ENCODE data around the gene PRDM4. TPM values are rescaled to one million over a fixed set of nuclear protein-coding genes. Genes with fewer than 3 reads are reported as not detected.
A peak's percentile ranks its signal among the peaks of the same experiment; 100 is the strongest.

Gene PRDM4
- total and polyA plus RNA-seq, 2 donors from 2014 or later: 18.4 to 37.2 TPM

GRCh38 chr12:107779077-107779831 lies 18.3 kb upstream of the PRDM4 start:
- intact Hi-C loops (cut with DNase I): no loop called here
- peaks cover 23% of the 10 kb centered on the region for H3K27me3 ChIP-seq (ENCODE audit: control insufficient read depth, insufficient read depth, low read length)
- no peak for FAIRE-seq

GRCh38 chr12:107778383-107779025 lies 17.6 kb upstream of the PRDM4 start:
- FAIRE-seq (no peak), DNase-seq (peak in 1 of 5 donors; percentile 16)
- peaks cover 0 to 2% (median 0%) of the 10 kb centered on the region in 3 donors for H3K4me1 ChIP-seq (ENCODE audit: control insufficient read depth in 2 of 3, insufficient read depth in 2 of 3, low read depth in 1 of 3, low read length in 3 of 3)
- no peak overlapping the region for H3K4me3 ChIP-seq (ENCODE audit: low read length in 3 of 3)
- no peaks in the 10 kb centered on the region for H3K9me3 ChIP-seq (ENCODE audit: control insufficient read depth in 2 of 3, insufficient read depth in 1 of 3, low read length in 3 of 3)
- H3K9ac ChIP-seq (ENCODE audit: low read length in 3 of 3): no peak overlapping the region
- intact Hi-C loops (cut with DNase I): no loop called here
- no peak overlapping the region for H3K27ac ChIP-seq (ENCODE audit: low read depth in 2 of 2, low read length in 2 of 2)
- TF ChIP-seq CTCF (IDR thresholded peaks at IDR 0.05; ENCODE audit: borderline replicate concordance, extremely low read depth, insufficient read depth): no peak
- no peaks in the 10 kb centered on the region for H3K36me3 ChIP-seq (ENCODE audit: control insufficient read depth in 2 of 3, insufficient read depth in 3 of 3, low read length in 3 of 3)
- H3K27me3 ChIP-seq (ENCODE audit: control insufficient read depth, insufficient read depth, low read length): peaks cover 30% of the 10 kb centered on the region

More at GRCh38 chr12:107779077-107779831, 18.3 kb upstream of the PRDM4 start:
- TF ChIP-seq CTCF (IDR thresholded peaks at IDR 0.05; ENCODE audit: borderline replicate concordance, extremely low read depth, insufficient read depth): no peak
- Histone ChIP-seq H3K4me3 (ENCODE audit: low read length in 3 of 3) (no peak overlapping the region), H3K27ac (ENCODE audit: low read depth in 2 of 2, low read length in 2 of 2) (no peak overlapping the region), H3K9ac (ENCODE audit: low read length in 3 of 3) (no peak overlapping the region), H3K4me1 (ENCODE audit: control insufficient read depth in 2 of 3, insufficient read depth in 2 of 3, low read depth in 1 of 3, low read length in 3 of 3) (peaks cover 0 to 2% (median 0%) of the 10 kb centered on the region in 3 donors), H3K36me3 (ENCODE audit: control insufficient read depth in 2 of 3, insufficient read depth in 3 of 3, low read length in 3 of 3) (no peaks in the 10 kb centered on the region), H3K9me3 (ENCODE audit: control insufficient read depth in 2 of 3, insufficient read depth in 1 of 3, low read length in 3 of 3) (no peaks in the 10 kb centered on the region)
- DNase-seq: peak in 1 of 5 donors; percentile 2

- Histone ChIP-seq H3K4me1 (ENCODE audit: control insufficient read depth in 2 of 3, insufficient read depth in 2 of 3, low read depth in 1 of 3, low read length in 3 of 3) (peaks cover 0 to 2% (median 0%) of the 10 kb centered on the region in 3 donors), H3K36me3 (ENCODE audit: control insufficient read depth in 2 of 3, insufficient read depth in 3 of 3, low read length in 3 of 3) (no peaks in the 10 kb centered on the region), H3K27ac (ENCODE audit: low read depth in 2 of 2, low read length in 2 of 2) (no peak overlapping the region), H3K27me3 (ENCODE audit: control insufficient read depth, insufficient read depth, low read length) (peaks cover 36% of the 10 kb centered on the region), H3K9ac (ENCODE audit: low read length in 3 of 3) (no peak overlapping the region), H3K4me3 (ENCODE audit: low read length in 3 of 3) (no peak overlapping the region), H3K9me3 (ENCODE audit: control insufficient read depth in 2 of 3, insufficient read depth in 1 of 3, low read length in 3 of 3) (no peaks in the 10 kb centered on the region)
- DNase-seq (no peak), FAIRE-seq (no peak)
- TF ChIP-seq CTCF (IDR thresholded peaks at IDR 0.05; ENCODE audit: borderline replicate concordance, extremely low read depth, insufficient read depth): no peak
- intact Hi-C loops (cut with DNase I): no loop called here
These were observed 15.2 kb upstream of the PRDM4 start for GRCh38 chr12:107776171-107776570.
